OCI-LY1 (cell line): ENCODE data around the gene C20orf144.

Source experiments
- EZH2 ChIP-seq: fragments of 200-600 bp; sonication (generic), shearing (Covaris generic); IDR thresholded peaks from 2 replicates; pipeline ENCODE4 v1.8.0; 2017; ENCODE audit warnings: borderline replicate concordance, mixed run types, mild to moderate bottlenecking, antibody characterized with exemption, low read length, moderate library complexity, mixed read lengths
- TF ChIP-seq, protein P1 (sequence below): fragments of 200-600 bp; sonication (generic), shearing (Covaris generic); IDR thresholded peaks from 2 replicates; pipeline ENCODE4 v1.5.1; 2017; ENCODE audit warnings: mild to moderate bottlenecking, antibody characterized with exemption, low read length, moderate library complexity, mixed read lengths

DNA sequence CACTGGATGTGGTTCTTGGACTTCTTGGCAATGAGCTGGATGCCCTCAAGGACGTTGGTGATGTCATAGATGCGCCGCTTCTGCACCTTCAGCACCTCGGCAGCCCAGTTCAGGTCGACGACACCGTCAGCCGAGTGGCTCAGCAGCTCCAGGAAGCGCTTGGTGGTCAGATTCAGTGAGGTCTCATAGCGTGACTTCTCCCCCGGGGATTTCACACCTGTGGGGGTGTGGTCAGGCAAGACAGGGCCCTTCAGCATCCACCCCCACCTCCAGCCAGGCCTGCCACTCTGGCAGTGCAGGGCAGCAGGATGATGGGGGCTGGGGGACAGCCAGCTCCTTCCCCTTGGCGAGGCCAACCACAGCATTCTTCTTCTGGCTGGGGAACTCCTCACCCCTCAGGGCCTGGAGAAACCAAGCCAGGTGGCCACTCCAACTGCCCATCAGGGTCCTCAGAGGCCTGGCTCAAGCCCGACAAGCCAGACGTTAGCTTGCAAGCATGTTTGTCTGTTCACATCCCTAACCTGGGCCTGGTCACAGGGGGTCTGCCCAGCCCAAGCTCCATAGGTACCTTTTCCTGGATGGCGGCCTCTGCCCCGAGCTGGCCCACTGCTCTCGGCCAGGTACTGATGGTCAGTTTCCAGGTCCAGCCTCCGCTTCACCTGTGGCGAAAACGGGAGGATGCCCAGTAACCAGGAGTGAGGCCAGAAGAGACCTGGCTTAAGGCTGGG lies 17.8 kb downstream of the C20orf144 start:
- no peak for TF ChIP-seq EZH2
- TF ChIP-seq, protein P1, sequence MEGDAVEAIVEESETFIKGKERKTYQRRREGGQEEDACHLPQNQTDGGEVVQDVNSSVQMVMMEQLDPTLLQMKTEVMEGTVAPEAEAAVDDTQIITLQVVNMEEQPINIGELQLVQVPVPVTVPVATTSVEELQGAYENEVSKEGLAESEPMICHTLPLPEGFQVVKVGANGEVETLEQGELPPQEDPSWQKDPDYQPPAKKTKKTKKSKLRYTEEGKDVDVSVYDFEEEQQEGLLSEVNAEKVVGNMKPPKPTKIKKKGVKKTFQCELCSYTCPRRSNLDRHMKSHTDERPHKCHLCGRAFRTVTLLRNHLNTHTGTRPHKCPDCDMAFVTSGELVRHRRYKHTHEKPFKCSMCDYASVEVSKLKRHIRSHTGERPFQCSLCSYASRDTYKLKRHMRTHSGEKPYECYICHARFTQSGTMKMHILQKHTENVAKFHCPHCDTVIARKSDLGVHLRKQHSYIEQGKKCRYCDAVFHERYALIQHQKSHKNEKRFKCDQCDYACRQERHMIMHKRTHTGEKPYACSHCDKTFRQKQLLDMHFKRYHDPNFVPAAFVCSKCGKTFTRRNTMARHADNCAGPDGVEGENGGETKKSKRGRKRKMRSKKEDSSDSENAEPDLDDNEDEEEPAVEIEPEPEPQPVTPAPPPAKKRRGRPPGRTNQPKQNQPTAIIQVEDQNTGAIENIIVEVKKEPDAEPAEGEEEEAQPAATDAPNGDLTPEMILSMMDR, result no peak
